Ishikawa (cell line): ENCODE results near the gene UBA52.
A peak's percentile ranks its signal among the peaks of the same experiment; 100 is the strongest.

Source experiments
- MAX ChIP-seq: IDR thresholded peaks from 2 replicates; pipeline ENCODE4 v1.6.1; 2012
- TAF1 ChIP-seq: IDR thresholded peaks from 2 replicates; pipeline ENCODE4 v1.6.1; 2012; ENCODE audit warnings: low read depth, mild to moderate bottlenecking

- TF ChIP-seq MAX = peak; percentile 68
- TF ChIP-seq TAF1 = no peak
These were observed 22.6 kb downstream of the UBA52 start for GRCh38 chr19:18594096-18594823.
